Fibroblast of the aortic adventitia (primary cell): Measurements from ENCODE around the gene ZNF521. TPM values are rescaled to one million over a fixed set of nuclear protein-coding genes. Genes with fewer than 3 reads are reported as not detected.

ENCODE experiments used
- DNase-seq: peaks from one replicate; pipeline ENCODE4 v3.0.0-alpha.2; 2010; ENCODE audit warnings: low read depth
- H3K4me3 ChIP-seq: 2 replicates; pipeline ENCODE4 v1.5.1; 2011; ENCODE audit warnings: low read depth, mild to moderate bottlenecking, control low read depth, low read length, moderate library complexity
- CTCF ChIP-seq: IDR thresholded peaks from 2 replicates; pipeline ENCODE4 v1.5.1; 2011; ENCODE audit warnings: mild to moderate bottlenecking, low read length, control low read depth, inconsistent platforms; ENCODE audit not compliant: insufficient read depth
- total RNA-seq: library from RNA; depleted of rRNA; stranded (reverse); fragments of >200 nt; gene quantifications from 2 replicates; pipeline ENCODE4 v1.2.3, GENCODE V29; 2012; ENCODE audit warnings: low replicate concordance

ZNF521 gene
- total RNA-seq, 1 donor = 35.7 TPM

- no peak overlapping the region for H3K4me3 ChIP-seq
- DNase-seq = no peak
- TF ChIP-seq CTCF = no peak
These were observed 239.0 kb downstream of the ZNF521 start for GRCh38 chr18:25112821-25113434.

- H3K4me3 ChIP-seq = no peak overlapping the region
- DNase-seq = no peak
- no peak for TF ChIP-seq CTCF
These were observed 240.3 kb downstream of the ZNF521 start for GRCh38 chr18:25111377-25112288.

- no peak for DNase-seq
- no peak for TF ChIP-seq CTCF
- no peak overlapping the region for H3K4me3 ChIP-seq
These were observed 242.5 kb downstream of the ZNF521 start for GRCh38 chr18:25109484-25109883.

DNA sequence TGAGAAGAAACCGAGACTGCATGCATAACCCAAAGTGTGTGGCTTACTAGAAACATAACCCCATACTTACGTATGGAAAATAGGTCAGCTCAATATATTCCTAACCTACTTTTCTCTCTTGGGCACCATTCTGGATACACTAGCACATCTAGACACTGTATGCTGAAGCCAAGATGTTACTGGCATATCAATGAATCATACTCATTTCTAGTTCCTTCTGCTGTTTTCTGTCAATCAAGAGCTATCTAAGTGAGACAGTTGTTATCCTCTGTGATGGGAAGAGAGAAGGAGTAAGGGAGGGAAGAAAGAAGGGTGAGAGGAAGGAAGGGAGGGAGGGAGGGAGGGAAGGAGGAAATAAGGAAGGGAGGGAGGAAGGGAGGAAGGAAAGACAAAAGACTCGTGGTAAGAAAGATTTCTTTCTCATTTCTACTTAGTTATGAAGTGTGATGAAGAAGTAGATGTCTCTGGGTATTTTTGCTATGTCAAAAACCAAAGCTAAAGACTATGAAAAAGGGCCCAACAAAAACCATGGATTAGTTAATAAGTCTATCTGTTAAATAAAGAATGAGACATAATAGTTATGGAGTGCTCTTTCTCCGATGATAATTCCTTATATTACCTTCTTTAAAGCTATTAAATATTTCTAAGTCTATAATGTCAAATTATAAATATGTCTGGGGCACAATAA, 248.4 kb downstream of the ZNF521 start:
- DNase-seq = no peak
- H3K4me3 ChIP-seq = no peak overlapping the region
- no peak for TF ChIP-seq CTCF

DNA sequence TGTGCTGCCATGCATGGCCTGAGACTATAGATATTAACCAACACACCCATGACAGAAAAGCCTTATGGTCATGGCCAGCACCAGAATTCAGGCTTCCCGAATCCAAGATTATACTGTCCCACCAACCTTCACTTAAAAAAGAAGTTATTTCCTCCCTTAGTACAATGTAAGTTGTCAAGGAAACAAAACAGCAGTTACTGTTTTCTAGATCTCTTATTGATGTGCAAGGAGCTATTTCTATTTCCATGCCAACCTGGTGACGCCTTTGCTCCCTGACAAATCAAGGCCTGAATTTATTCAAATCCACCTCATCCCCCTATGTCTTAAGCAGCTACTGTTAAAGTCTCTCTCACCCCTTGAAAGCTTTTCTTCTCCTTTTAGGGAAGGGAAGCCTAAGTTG, 249.3 kb downstream of the ZNF521 start:
- H3K4me3 ChIP-seq = no peak overlapping the region
- no peak for DNase-seq
- no peak for TF ChIP-seq CTCF

GRCh38 chr18:25100418-25100817, 251.5 kb downstream of the ZNF521 start:
- no peak overlapping the region for H3K4me3 ChIP-seq
- no peak for DNase-seq
- TF ChIP-seq CTCF = no peak
